DND-41 (cell line): ENCODE measurements around the gene PSMD6.

ENCODE experiments used
- CTCF ChIP-seq: IDR thresholded peaks from 2 replicates; pipeline ENCODE4 v1.5.1; 2012; ENCODE audit warnings: borderline replicate concordance, low read length, moderate library complexity, mild to moderate bottlenecking; ENCODE audit not compliant: poor library complexity, severe bottlenecking; ENCODE audit errors: extremely low read depth
- EZH2 ChIP-seq: IDR thresholded peaks from 3 replicates; pipeline ENCODE4 v1.6.1; 2012; ENCODE audit warnings: borderline replicate concordance, low read depth, mild to moderate bottlenecking, moderate library complexity, low read length, inconsistent platforms; ENCODE audit not compliant: severe bottlenecking

- TF ChIP-seq CTCF (no peak), EZH2 (no peak)
These were observed 54.5 kb downstream of the PSMD6 start for GRCh38 chr3:63968612-63969350.
